CD8-positive, alpha-beta memory T cell (primary cell): ENCODE data around the gene STAB2. TPM values are rescaled to one million over a fixed set of nuclear protein-coding genes. Genes with fewer than 3 reads are reported as not detected.

Experiments
- CTCF ChIA-PET: fragments of 350-600 bp; sonication (Branson Sonifier 250); formaldehyde crosslinking; loops from one replicate; lab custom pipeline; 2021; ENCODE audit warnings: antibody characterized with exemption; lab: Charles Lee
- POLR2A ChIA-PET: fragments of 350-600 bp; sonication (Branson Sonifier 250); formaldehyde crosslinking; loops from one replicate; lab custom pipeline; 2021; ENCODE audit warnings: antibody characterized with exemption; lab: Charles Lee
- DNase-seq, 5 donors: peaks; one replicate each; pipeline versions ENCODE4 v3.0.0 to v3.0.0-alpha.2; 2020 to 2022; ENCODE audit warnings: mixed read lengths in 1 of 5
- H3K27ac ChIP-seq: one replicate; pipeline ENCODE4 v1.7.0; 2013; ENCODE audit warnings: low read depth, mild to moderate bottlenecking, low read length, moderate library complexity
- H3K27me3 ChIP-seq: 2 replicates; pipeline ENCODE4 v1.7.0; 2013; ENCODE audit warnings: low read length, mild to moderate bottlenecking; ENCODE audit not compliant: insufficient read depth, poor library complexity, severe bottlenecking
- H3K36me3 ChIP-seq: 2 replicates; pipeline ENCODE4 v1.7.0; 2013; ENCODE audit warnings: mild to moderate bottlenecking, low read length, moderate library complexity; ENCODE audit not compliant: insufficient read depth
- H3K4me1 ChIP-seq: 2 replicates; pipeline ENCODE4 v1.7.0; 2013; ENCODE audit warnings: mild to moderate bottlenecking, low read length, moderate library complexity; ENCODE audit not compliant: insufficient read depth
- H3K4me3 ChIP-seq: 2 replicates; pipeline ENCODE4 v1.7.0; 2013; ENCODE audit warnings: mild to moderate bottlenecking, low read length
- H3K9me3 ChIP-seq: 2 replicates; pipeline ENCODE4 v1.7.0; 2013; ENCODE audit warnings: mild to moderate bottlenecking, low read length
- H3K27ac Mint-ChIP-seq, 8 donors: one replicate each; pipeline ENCODE4 v1.8.0; 2020 to 2021; ENCODE audit warnings: mixed read lengths in 8 of 8, mild to moderate bottlenecking in 6 of 8, inconsistent platforms in 3 of 8, moderate library complexity in 3 of 8
- H3K27me3 Mint-ChIP-seq, 2 donors: one replicate each; pipeline ENCODE4 v1.8.0; 2020 to 2021; ENCODE audit warnings: mixed read lengths in 2 of 2, mild to moderate bottlenecking in 1 of 2, moderate library complexity in 1 of 2
- H3K36me3 Mint-ChIP-seq, 3 donors: one replicate each; pipeline ENCODE4 v1.8.0; 2020 to 2021; ENCODE audit warnings: mixed read lengths in 3 of 3, inconsistent platforms in 1 of 3, mild to moderate bottlenecking in 1 of 3
- H3K4me1 Mint-ChIP-seq, 3 donors: one replicate each; pipeline ENCODE4 v1.8.0; 2020 to 2021; ENCODE audit warnings: mixed read lengths in 3 of 3, inconsistent platforms in 1 of 3, mild to moderate bottlenecking in 1 of 3
- H3K4me3 Mint-ChIP-seq, 7 donors: one replicate each; pipeline ENCODE4 v1.8.0; 2020 to 2021; ENCODE audit warnings: mixed read lengths in 7 of 7, mild to moderate bottlenecking in 6 of 7, moderate library complexity in 4 of 7, inconsistent platforms in 2 of 7
- H3K9me3 Mint-ChIP-seq, 5 donors: one replicate each; pipeline ENCODE4 v1.8.0; 2020 to 2022; ENCODE audit warnings: mixed read lengths in 5 of 5, mild to moderate bottlenecking in 3 of 5, moderate library complexity in 2 of 5, inconsistent platforms in 1 of 5
- polyA plus RNA-seq: library from polyadenylated mRNA; unstranded; fragments of 300-500 nt; fragmentation: Illumina TruSeq; gene quantifications from one replicate; pipeline ENCODE4 v1.2.3, GENCODE V29; 2021
- total RNA-seq, 2 experiments: library from RNA; stranded (reverse); gene quantifications; one replicate each; pipeline ENCODE4 v1.2.3, GENCODE V29; 2021

Gene STAB2
- total and polyA plus RNA-seq, 3 experiments from 2014 or later, result not detected

DNA sequence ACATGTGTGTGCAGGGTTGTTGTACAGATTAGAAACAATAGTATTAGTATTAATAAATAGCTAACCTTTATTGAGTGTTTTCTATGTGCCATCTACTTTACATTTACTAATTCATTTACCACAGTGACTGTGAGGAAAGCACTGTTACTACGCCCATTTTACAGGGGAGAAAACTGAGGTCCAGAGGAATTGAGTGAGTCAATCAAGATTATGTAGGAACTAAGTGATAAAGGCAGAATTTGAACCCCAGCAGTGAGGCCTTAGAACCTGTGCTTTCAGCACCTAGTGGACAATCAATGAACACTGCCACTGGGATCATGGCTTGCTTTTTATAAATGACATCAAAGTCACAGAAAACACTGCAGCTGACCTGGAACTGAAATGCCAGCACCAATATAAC, 225.7 kb downstream of the STAB2 start:
- peaks cover 13 to 45% (median 15%) of the 10 kb centered on the region in 3 donors for H3K36me3 Mint-ChIP-seq
- no peak overlapping the region for H3K27ac ChIP-seq
- POLR2A ChIA-PET, result interaction anchor here (0.6 kb wide), 1 partner anchor 11 kb away, joined by 6 read pairs; no protein-coding TSS in a partner anchor

DNA sequence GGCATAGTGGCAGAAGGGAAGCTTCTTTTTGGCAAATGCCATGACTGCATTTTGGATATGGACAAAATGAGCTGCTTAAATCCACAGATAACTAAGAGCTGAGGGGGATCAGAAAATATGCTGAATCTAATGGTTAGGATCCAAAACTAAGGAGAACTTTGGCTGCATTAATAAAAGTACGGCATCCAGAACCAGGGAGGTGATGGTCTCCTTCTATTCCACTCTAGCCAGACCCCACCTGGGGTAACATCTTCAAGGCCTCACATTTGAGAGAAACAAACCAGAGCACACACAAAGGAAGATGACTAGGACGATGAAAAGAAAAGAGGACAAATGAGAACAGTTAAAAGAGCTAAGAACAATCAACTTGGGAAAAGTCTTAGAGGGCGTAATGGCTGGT, 226.4 kb downstream of the STAB2 start:
- DNase-seq, result no peak
- H3K36me3 Mint-ChIP-seq, result peaks cover 12 to 44% (median 15%) of the 10 kb centered on the region in 3 donors
- no peaks in the 10 kb centered on the region for H3K4me1 ChIP-seq
- no peak overlapping the region for H3K27ac ChIP-seq
- H3K4me3 ChIP-seq, result no peak overlapping the region
- ChIA-PET POLR2A (no interaction called here), CTCF (no interaction called here)
- H3K4me1 Mint-ChIP-seq, result no peaks in the 10 kb centered on the region
- H3K27me3 Mint-ChIP-seq, result no peaks in the 10 kb centered on the region
- H3K27ac Mint-ChIP-seq, result no peak overlapping the region
- no peaks in the 10 kb centered on the region for H3K27me3 ChIP-seq
- H3K9me3 Mint-ChIP-seq, result no peaks in the 10 kb centered on the region
- H3K9me3 ChIP-seq, result no peaks in the 10 kb centered on the region
- H3K36me3 ChIP-seq, result no peaks in the 10 kb centered on the region
- H3K4me3 Mint-ChIP-seq, result no peak overlapping the region

More for the DNA sequence above, 225.7 kb downstream of the STAB2 start:
- H3K27me3 ChIP-seq, result no peaks in the 10 kb centered on the region
- DNase-seq, result no peak
- H3K4me3 ChIP-seq, result no peak overlapping the region
- Mint-ChIP-seq H3K27me3 (no peaks in the 10 kb centered on the region), H3K4me3 (no peak overlapping the region), H3K9me3 (no peaks in the 10 kb centered on the region), H3K4me1 (no peaks in the 10 kb centered on the region), H3K27ac (no peak overlapping the region)
- H3K36me3 ChIP-seq, result no peaks in the 10 kb centered on the region
- CTCF ChIA-PET, result no interaction called here
- H3K9me3 ChIP-seq, result no peaks in the 10 kb centered on the region
- no peaks in the 10 kb centered on the region for H3K4me1 ChIP-seq

DNA sequence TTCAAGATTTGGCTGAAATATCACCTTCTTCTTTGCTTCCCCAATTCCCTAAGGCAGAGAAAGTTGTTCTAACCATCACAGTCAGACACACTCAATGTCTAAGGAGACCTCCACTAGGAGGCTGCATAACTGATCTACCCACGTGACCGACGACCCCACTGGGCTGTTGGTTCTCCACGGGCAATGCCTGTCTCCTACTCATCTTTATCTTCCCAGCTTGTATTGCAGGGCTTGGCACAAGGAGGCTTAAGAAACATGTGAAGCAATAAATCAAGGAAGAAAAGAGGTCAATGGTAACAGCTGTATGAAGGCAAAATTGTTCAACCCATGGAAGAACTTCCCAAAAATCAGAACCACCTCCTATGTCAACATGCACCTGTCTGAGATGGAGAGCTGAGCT, 226.9 kb downstream of the STAB2 start:
- H3K4me1 ChIP-seq, result no peaks in the 10 kb centered on the region
- H3K9me3 Mint-ChIP-seq, result no peaks in the 10 kb centered on the region
- CTCF ChIA-PET, result no interaction called here
- no peaks in the 10 kb centered on the region for H3K27me3 ChIP-seq
- H3K27ac ChIP-seq, result no peak overlapping the region
- no peak overlapping the region for H3K4me3 Mint-ChIP-seq
- no peak for DNase-seq
- peak overlapping the region in 1 of 8 donors; percentile 21 for H3K27ac Mint-ChIP-seq
- no peaks in the 10 kb centered on the region for H3K36me3 ChIP-seq
- peaks cover 12 to 40% (median 15%) of the 10 kb centered on the region in 3 donors for H3K36me3 Mint-ChIP-seq
- POLR2A ChIA-PET, result no interaction called here
- no peaks in the 10 kb centered on the region for H3K27me3 Mint-ChIP-seq
- H3K9me3 ChIP-seq, result no peaks in the 10 kb centered on the region
- H3K4me3 ChIP-seq, result no peak overlapping the region
- no peaks in the 10 kb centered on the region for H3K4me1 Mint-ChIP-seq

DNA sequence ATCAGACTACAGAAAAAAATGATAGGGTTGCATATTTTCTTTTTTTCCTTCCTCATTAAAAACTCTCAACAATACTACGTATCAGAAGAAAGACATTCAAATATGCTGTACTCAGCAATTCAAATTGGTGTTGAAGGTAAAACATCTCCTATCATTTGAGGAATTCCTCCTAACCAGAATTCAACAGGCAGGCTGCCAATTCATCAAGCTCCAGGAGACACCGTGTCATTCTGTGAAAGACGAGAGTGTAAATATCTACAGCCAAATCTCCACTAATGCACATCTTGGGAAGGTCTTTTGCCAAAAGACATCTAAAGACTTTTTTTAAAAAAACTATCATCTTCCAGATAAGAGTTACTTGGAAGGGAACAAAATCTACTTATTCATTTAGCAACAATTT, 227.4 kb downstream of the STAB2 start:
- Histone ChIP-seq H3K27me3 (no peaks in the 10 kb centered on the region), H3K27ac (no peak overlapping the region), H3K9me3 (no peaks in the 10 kb centered on the region), H3K4me1 (no peaks in the 10 kb centered on the region), H3K36me3 (no peaks in the 10 kb centered on the region), H3K4me3 (no peak overlapping the region)
- CTCF ChIA-PET, result no interaction called here
- H3K27me3 Mint-ChIP-seq, result no peaks in the 10 kb centered on the region
- H3K27ac Mint-ChIP-seq, result no peak overlapping the region
- no peak for DNase-seq
- no peak overlapping the region for H3K4me3 Mint-ChIP-seq
- no peaks in the 10 kb centered on the region for H3K9me3 Mint-ChIP-seq
- peaks cover 12 to 37% (median 15%) of the 10 kb centered on the region in 3 donors for H3K36me3 Mint-ChIP-seq
- POLR2A ChIA-PET, result no interaction called here
- H3K4me1 Mint-ChIP-seq, result no peaks in the 10 kb centered on the region

Other genes with a start within 250 kb of the STAB2 start
- 1 to 10 TPM; 1.2 TPM for gene C12orf42, start 91.3 kb upstream of the STAB2 start, total RNA-seq
- gene C12orf42, start 91.3 kb upstream of the STAB2 start, polyA plus RNA-seq, result 6.8 TPM